HG03039 (cell line): ENCODE results near the gene ZNF575.
A peak's percentile ranks its signal among the peaks of the same experiment; 100 is the strongest.

Experiments used
- ATAC-seq: cut with Tn5 transposase; IDR thresholded peaks from one replicate; pipeline ENCODE4 v1.9.1; 2021; ENCODE audit warnings: mild to moderate bottlenecking, moderate library complexity; ENCODE audit not compliant: unreplicated experiment

The ZNF575 gene

DNA sequence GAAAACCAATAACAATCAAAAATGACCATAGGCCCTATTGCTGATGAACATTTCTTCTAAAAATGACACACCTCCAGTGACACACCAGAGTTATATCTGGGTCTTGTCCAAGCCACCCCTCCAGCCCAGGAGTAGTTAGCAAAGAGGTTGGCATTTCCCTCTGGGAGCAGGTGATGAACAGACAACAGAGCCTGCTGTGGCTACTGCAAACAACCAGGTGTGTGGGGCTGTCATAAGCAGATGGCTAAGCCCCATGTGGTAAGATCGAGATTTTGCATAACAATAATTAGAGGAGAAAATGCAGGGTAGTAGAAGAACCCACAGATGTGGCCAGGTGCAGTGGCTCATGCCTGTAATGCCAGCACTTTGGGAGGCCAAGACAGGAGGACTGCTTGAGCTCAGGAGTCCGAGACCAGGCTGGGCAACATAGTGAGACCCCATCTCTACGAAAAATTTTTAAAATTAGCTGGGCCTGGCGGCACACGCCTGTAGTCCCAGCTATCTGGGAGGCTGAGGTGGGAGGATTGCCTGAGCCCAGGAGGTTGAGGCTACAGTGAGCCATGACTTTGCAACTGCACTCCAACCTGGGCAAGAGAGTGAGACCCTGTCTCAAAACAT lies 37.3 kb downstream of the ZNF575 start:
- no peak for ATAC-seq

DNA sequence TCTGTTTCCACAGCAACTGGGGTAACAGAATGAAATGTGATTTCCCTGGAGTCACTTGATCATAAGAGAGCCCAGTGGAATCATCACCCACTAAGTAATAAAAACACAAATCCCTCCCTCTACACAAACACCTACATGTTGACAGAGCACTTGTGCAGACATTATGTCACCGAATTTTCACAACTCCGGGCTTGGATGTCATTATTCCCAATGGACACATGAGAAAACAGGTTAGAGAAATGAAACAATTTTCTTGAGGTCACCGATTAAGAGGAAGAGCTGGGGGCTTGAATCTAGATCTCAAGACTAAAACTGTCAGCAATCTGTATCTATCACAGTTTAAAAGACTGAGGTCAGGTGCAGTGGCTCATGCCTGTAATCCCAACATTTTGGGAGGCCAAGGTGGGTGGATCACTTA lies 39.2 kb downstream of the ZNF575 start:
- no peak for ATAC-seq

DNA sequence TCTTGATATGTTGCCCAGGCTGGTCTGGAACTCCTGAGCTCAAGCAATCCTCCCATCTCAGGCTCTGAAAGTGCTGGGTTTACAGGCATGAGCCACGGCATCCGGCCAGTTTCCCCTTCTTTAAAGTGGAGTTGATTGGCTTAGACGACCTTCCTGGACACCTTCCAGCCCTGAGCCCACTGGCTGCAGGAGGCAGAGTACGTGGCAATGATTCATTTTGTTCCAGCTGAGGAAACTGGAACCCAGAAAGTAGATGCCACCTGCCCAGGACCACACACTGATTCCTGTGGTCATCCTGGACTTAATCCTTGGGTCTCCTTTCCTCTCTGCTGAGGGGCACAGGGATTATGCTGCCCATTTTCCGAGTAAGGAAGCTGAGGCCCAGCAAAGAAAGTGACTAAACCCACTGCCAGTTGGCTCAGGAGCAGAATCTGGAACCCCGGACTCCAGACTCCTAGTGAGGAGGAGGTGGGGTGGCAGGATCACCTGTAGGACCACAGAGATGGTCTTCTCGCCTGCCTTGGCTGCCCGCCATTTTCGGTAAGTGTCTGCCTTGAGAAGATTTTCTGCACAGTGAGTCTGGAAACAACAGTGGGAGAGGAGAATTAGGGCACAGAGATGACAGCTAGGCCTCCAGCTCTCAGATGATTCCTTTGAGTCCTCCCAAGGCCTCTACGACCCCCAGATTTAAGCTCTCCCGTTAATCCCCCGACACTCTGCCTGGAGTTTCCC lies 41.6 kb downstream of the ZNF575 start:
- no peak for ATAC-seq

DNA sequence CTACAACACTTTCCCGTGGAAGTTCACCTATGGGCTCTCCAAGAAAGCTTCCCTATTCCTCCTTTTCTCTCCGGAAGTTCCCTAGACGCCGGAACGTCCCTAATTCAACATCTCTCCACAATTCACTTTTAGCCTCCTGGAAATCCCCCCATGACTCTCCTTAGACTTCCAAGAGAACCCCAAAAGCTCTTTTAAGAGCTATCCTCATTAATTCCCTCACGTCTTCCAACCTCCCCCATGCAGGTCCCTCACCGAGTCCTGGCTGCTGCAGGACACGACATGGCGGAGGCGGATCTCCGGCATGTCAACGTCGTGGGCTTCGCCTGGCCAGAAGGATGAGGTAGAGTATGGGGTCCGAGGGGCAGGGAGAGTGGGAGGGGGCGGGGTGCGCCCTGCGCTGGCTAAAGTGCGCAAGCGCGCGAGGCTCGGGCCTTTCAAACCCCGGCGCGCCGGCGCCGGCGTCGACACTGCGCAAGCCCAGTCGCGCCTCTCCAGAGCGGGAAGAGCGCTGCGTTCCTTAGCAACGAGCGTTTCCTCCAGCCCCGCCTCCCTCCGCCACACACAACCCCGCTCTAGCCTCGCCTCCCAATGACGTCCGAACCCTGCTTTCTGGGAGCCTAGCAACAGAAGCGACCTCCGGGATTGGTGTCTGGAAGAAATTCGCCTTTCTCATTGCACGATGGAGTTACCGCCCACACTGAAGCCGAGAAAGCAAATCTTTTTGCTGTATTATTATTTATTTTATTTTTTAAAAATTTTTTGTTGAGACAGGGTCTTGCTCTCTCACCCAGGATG lies 42.4 kb downstream of the ZNF575 start, which contains the start of the genes PINLYP and XRCC1:
PINLYP (plus strand) TSS at position 646 of the 795 bp plus-strand sequence. CDS start 1,391 bp downstream, outside the sequence.
XRCC1 (minus strand) TSS at position 372 of the 795 bp plus-strand sequence; CDS start at position 303, 69 bp downstream.
- peak; percentile 91 for ATAC-seq

DNA sequence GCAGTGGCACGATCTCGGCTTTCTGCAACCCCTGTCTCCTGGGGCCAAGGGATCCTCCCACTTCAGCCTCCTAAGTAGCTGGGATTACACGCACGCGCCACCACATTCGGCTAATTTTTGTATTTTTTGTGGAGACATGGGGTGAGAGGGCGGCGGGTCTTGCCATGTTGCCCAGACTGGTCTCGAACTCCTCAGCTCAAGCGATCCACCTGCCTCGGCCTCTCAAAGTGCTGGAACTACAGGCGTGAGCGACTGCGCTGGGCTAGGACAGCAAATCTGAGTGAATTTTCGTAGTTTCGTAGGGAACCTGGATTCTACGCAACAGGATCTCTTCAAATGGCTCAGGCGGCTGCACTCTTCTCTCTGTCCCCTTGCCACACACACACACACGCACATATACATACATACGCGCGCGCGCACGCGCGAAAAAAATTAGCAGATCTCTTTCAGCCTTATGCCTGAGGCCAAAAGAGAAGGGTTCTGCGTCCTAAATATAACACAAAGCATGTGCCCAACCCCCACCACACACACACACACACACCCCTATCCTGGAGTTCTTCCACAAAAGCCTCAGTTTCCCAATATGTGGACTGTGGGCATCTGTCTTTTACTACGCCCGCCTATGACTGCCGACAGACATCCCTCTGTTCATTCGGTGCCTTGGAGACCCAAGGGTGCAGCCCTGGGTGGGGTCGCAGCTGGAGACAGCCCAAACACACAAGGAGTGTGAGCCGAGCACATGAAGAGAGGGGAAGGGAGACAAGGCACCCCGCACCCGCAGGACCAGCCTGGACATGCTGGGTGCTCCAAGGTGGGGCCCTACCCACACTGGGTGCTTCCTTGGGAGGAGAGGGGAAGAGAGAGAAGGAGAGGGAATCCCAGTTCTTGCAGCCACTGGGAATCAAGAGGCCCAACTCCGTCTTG lies 43.2 kb downstream of the ZNF575 start:
- ATAC-seq: no peak

DNA sequence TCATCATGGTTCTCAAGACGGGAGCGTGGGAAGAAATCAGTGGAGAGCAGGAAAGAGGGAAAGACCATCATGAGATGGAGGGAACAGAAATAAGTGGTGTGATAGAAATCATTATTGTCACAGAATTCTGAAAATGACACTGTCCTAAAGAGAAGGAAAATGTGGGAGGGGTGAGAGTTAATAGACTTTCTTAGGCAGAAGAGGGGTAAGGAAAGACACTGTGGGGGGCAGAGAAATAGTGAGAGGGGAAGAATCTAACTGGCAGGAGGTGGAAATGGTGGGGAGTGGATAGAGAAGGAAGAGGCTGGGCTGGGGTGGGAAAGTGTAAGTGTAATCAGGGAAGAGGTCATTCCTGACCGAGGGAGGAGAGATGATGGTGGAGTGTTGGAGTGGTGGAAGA lies 45.8 kb downstream of the ZNF575 start:
- no peak for ATAC-seq

DNA sequence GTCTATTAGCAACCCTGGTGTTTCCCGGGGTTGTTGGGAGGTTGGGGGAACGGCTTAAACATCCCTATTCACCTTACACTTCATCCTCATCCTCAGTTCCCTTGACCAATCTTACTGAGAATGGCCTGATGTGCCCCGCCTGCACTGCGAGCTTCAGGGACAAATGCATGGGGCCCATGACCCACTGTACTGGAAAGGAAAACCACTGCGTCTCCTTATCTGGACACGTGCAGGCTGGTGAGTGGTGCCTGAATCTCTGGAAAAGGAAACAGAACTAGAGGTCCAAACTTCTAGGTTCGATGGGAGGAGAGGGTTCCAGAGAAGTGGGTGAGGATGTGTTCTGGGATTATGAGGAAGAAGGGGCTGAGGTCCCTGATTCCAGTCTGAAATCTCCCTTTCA lies 48.5 kb downstream of the ZNF575 start:
- ATAC-seq: no peak

DNA sequence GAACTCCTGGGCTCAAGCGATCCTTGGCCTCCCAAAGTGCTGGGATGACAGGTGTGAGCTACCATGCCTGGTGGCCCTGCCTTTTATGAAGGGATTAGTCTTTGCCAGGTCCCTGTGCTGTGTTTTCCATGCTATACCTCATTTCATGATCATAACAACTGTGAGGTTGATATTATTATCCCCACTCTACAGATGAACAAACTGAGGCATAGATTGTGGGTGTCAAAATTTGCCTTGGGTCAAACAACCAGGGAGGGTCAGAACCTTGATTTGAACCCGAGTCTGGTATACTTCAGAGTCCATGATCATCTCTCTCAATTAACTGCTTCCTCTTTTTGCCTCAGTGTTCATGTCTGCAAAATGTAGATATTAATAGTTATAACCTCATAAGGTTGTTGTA lies 49.5 kb downstream of the ZNF575 start:
- no peak for ATAC-seq

DNA sequence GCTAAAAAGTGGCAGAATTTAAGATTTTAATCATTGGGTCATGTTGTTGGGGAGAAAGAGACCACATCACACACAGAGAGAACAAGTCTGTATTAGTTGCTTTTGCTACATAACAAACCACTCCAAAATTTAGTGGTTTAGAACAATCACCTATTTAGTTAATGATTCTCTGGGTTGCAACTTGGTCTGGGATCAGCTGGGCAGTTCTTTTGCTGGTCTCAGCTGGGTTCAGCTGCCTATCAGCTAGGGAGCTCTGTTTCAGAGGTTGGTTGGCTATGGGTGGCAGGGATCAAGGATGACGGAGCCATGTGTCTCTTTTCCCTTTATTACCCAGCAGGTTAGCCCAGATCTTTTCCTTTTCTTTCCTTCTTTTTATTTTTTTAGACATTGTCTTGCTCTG lies 51.5 kb downstream of the ZNF575 start:
- no peak for ATAC-seq
